Measurements from ENCODE around the gene GALNT7. TPM values are rescaled to one million over a fixed set of nuclear protein-coding genes. Genes with fewer than 3 reads are reported as not detected.

The GALNT7 gene
- total and polyA plus RNA-seq, 2 of the 13 experiments (the other 11 are each of a cell fraction or from before 2014, with no cell fraction given), result 0.08 to 0.13 TPM

- TF ChIP-seq ZNF619 (CRISPR knock-in tag; IDR thresholded peaks at IDR 0.05), result no peak
- TF ChIP-seq HNRNPUL1 (IDR thresholded peaks at IDR 0.05; ENCODE audit: low read depth, low read length), result no peak
- no peak for TF ChIP-seq NFE2 (CRISPR knock-in tag; IDR thresholded peaks at IDR 0.05)
- no peak for TF ChIP-seq ZNF44 (CRISPR knock-in tag; IDR thresholded peaks at IDR 0.05)
- TF ChIP-seq ZNF710 (CRISPR knock-in tag; IDR thresholded peaks at IDR 0.05; ENCODE audit: borderline replicate concordance), result no peak
- no peak for TF ChIP-seq NPAS2 (CRISPR knock-in tag; IDR thresholded peaks at IDR 0.05; ENCODE audit: borderline replicate concordance)
- no peak for TF ChIP-seq ZNF550 (CRISPR knock-in tag; IDR thresholded peaks at IDR 0.05; ENCODE audit: borderline replicate concordance)
- TF ChIP-seq KMT2B (CRISPR knock-in tag; IDR thresholded peaks at IDR 0.05), result peak; percentile 79
- TF ChIP-seq ARID3A (IDR thresholded peaks at IDR 0.05; ENCODE audit: low read depth, low read length), result no peak
- 0 out of 2 replicates have a peak, but pooled peaks have one; percentile 27 for TF ChIP-seq ATF1 (CRISPR knock-in tag; IDR thresholded peaks at IDR 0.05)
- TF ChIP-seq ARID5B (CRISPR knock-in tag; IDR thresholded peaks at IDR 0.05), result peak; percentile 47; the same call in 1 of the 2 replicates
- peak; percentile 53 for TF ChIP-seq FOXO1 (CRISPR knock-in tag; IDR thresholded peaks at IDR 0.05)
- TF ChIP-seq NBN (conservative IDR thresholded peaks at IDR 0.05), result no peak
- TF ChIP-seq ZNF800 (CRISPR knock-in tag; IDR thresholded peaks at IDR 0.05), result no peak
- TF ChIP-seq EZH2 (conservative IDR thresholded peaks at IDR 0.05; ENCODE audit: low read depth, low read length), result no peak
- peak; percentile 97 for TF ChIP-seq PTBP1 (IDR thresholded peaks at IDR 0.05; ENCODE audit: low read depth, low read length, poor library complexity, severe bottlenecking)
- no peak for TF ChIP-seq ZNF496 (CRISPR knock-in tag; IDR thresholded peaks at IDR 0.05; ENCODE audit: insufficient replicate concordance)
- TF ChIP-seq ZNF784 (CRISPR knock-in tag; IDR thresholded peaks at IDR 0.05; ENCODE audit: borderline replicate concordance), result no peak
- TF ChIP-seq ZNF335 (CRISPR knock-in tag; IDR thresholded peaks at IDR 0.05), result no peak
Measured at GRCh38 chr4:173370477-173371291, 202.1 kb downstream of the GALNT7 start, which contains the start of gene SAP30 (continued).

All from HepG2 (cell line).